CD4-positive, alpha-beta T cell (primary cell): ENCODE data around the gene FBXL20. TPM values are rescaled to one million over a fixed set of nuclear protein-coding genes. Genes with fewer than 3 reads are reported as not detected.

Experiments
- ATAC-seq: fragments of 200-7000 bp; cut with Tn5 transposase; one replicate; pipeline ENCODE4 v1.10.0; 2022; ENCODE audit warnings: mild to moderate bottlenecking; ENCODE audit not compliant: poor library complexity
- CTCF ChIA-PET: fragments of 350-600 bp; sonication (Branson Sonifier 250); formaldehyde crosslinking; loops from one replicate; lab custom pipeline; 2021; ENCODE audit warnings: antibody characterized with exemption, inconsistent platforms; lab: Charles Lee
- POLR2A ChIA-PET: fragments of 350-600 bp; sonication (Branson Sonifier 250); formaldehyde crosslinking; loops from one replicate; lab custom pipeline; 2021; ENCODE audit warnings: antibody characterized with exemption, inconsistent platforms; lab: Charles Lee
- DNase-seq, 14 experiments: peaks; one replicate each; pipeline ENCODE4 v3.0.0-alpha.2; 2013 to 2020; ENCODE audit warnings: mixed read lengths in 2 of 14
- H3K27ac ChIP-seq, 2 donors: one replicate each; pipeline versions ENCODE4 v1.5.1 to v1.7.0; 2013; ENCODE audit warnings: low read length in 2 of 2, low read depth in 1 of 2, mild to moderate bottlenecking in 1 of 2
- H3K27me3 ChIP-seq, 2 experiments: 1 replicate in 1 of 2; 2 replicates in 1 of 2; pipeline versions ENCODE4 v1.6.1 to v1.7.0; 2013; ENCODE audit warnings: low read length in 2 of 2, control low read depth in 1 of 2, mild to moderate bottlenecking in 1 of 2, moderate library complexity in 1 of 2; ENCODE audit not compliant: insufficient read depth in 2 of 2, control insufficient read depth in 1 of 2
- H3K36me3 ChIP-seq: one replicate; pipeline ENCODE4 v1.6.1; 2013; ENCODE audit warnings: low read length, control low read depth; ENCODE audit not compliant: insufficient read depth
- H3K4me1 ChIP-seq: one replicate; pipeline ENCODE4 v1.6.1; 2013; ENCODE audit warnings: low read length, control low read depth; ENCODE audit not compliant: insufficient read depth
- H3K4me3 ChIP-seq: one replicate; pipeline ENCODE4 v1.5.1; 2013; ENCODE audit warnings: mild to moderate bottlenecking, low read length, moderate library complexity
- H3K9me3 ChIP-seq, 2 experiments: 1 replicate in 1 of 2; 2 replicates in 1 of 2; pipeline versions ENCODE4 v1.6.1 to v1.7.0; 2013; ENCODE audit warnings: low read length in 2 of 2, mild to moderate bottlenecking in 2 of 2, control low read depth in 1 of 2, moderate library complexity in 1 of 2; ENCODE audit not compliant: control insufficient read depth in 1 of 2, insufficient read depth in 1 of 2
- H3K27ac Mint-ChIP-seq: one replicate; pipeline ENCODE4 v1.8.0; 2020; ENCODE audit warnings: mixed read lengths
- H3K27me3 Mint-ChIP-seq: one replicate; pipeline ENCODE4 v1.8.0; 2021; ENCODE audit warnings: mixed read lengths
- H3K36me3 Mint-ChIP-seq: one replicate; pipeline ENCODE4 v1.8.0; 2021; ENCODE audit warnings: low read depth, mixed read lengths
- H3K4me1 Mint-ChIP-seq: one replicate; pipeline ENCODE4 v1.8.0; 2021; ENCODE audit warnings: low read depth, mixed read lengths
- H3K4me3 Mint-ChIP-seq: one replicate; pipeline ENCODE4 v1.8.0; 2020; ENCODE audit warnings: mild to moderate bottlenecking, mixed read lengths
- H3K9me3 Mint-ChIP-seq: one replicate; pipeline ENCODE4 v1.8.0; 2020; ENCODE audit warnings: mixed read lengths
- CTCF ChIP-seq: fragments of 200-600 bp; IDR thresholded peaks from one replicate; pipeline ENCODE4 v1.8.0; 2022; ENCODE audit warnings: antibody characterized with exemption, mild to moderate bottlenecking
- intact Hi-C, 2 experiments: fragments of 100-400 bp; cut with DNase I in 1 of 2; cut with micrococcal nuclease in 1 of 2; formaldehyde crosslinking; loops; one replicate each; pipeline versions ENCODE4 v1.15.1 to v1.9.0; 2023 to 2025; cut with DNase I, micrococcal nuclease
- total RNA-seq, 174 experiments: library from RNA in 2 of 174; stranded (reverse) in 2 of 174; gene quantifications; one replicate each; pipeline ENCODE4 v1.2.3 and lab custom pipeline; 2021 to 2026

FBXL20 gene
- total RNA-seq, 2 experiments from 2014 or later: 16.7 to 17.1 TPM

GRCh38 chr17:39210093-39210434 lies 191.4 kb downstream of the FBXL20 start:
- DNase-seq (no peak), ATAC-seq (no peak)
- Histone ChIP-seq H3K4me1 (peaks cover 36% of the 10 kb centered on the region), H3K27me3 (no peaks in the 10 kb centered on the region), H3K27ac (no peak overlapping the region), H3K9me3 (no peaks in the 10 kb centered on the region), H3K36me3 (peaks cover 3% of the 10 kb centered on the region), H3K4me3 (peak overlapping the region; percentile 55)
- peak overlapping the region; percentile 50 for H3K4me3 Mint-ChIP-seq
- no peak for TF ChIP-seq CTCF
- POLR2A ChIA-PET: interaction anchor here (2.1 to 4.4 kb wide), 3 partner anchors 10 to 34 kb away, joined by 9 to 36 read pairs (median 22); partner anchors contain the start of gene RPL19
- CTCF ChIA-PET: interaction anchor here (1.0 to 6.4 kb wide), 5 partner anchors 22 to 45 kb away, joined by 3 to 122 read pairs (median 3); no protein-coding TSS in a partner anchor
- intact Hi-C loops: no loop called here
- H3K4me1 Mint-ChIP-seq: peaks cover 29% of the 10 kb centered on the region
- peaks cover 4% of the 10 kb centered on the region for H3K27me3 Mint-ChIP-seq
- H3K27ac Mint-ChIP-seq: peak overlapping the region; percentile 42
- no peaks in the 10 kb centered on the region for H3K9me3 Mint-ChIP-seq
- peaks cover 3% of the 10 kb centered on the region for H3K36me3 Mint-ChIP-seq

- H3K4me3 ChIP-seq: peak overlapping the region; percentile 55
- Mint-ChIP-seq H3K27ac (peak overlapping the region; percentile 62), H3K27me3 (no peaks in the 10 kb centered on the region), H3K36me3 (peaks cover 8% of the 10 kb centered on the region), H3K9me3 (no peaks in the 10 kb centered on the region), H3K4me3 (no peak overlapping the region), H3K4me1 (peaks cover 29% of the 10 kb centered on the region)
- ATAC-seq (peak; percentile 74), DNase-seq (peak; percentile 32 to 89 (median 62))
- peaks cover 8% of the 10 kb centered on the region for H3K36me3 ChIP-seq
- POLR2A ChIA-PET: interaction anchor here (0.7 to 4.4 kb wide), 7 partner anchors 10 to 340 kb away, joined by 3 to 36 read pairs (median 4); partner anchors contain the start of genes CDK12, LASP1 and RPL19
- H3K9me3 ChIP-seq: no peaks in the 10 kb centered on the region
- TF ChIP-seq CTCF: no peak
- CTCF ChIA-PET: interaction anchor here (1.0 to 6.4 kb wide), 6 partner anchors 22 to 45 kb away, joined by 3 to 122 read pairs (median 4); no protein-coding TSS in a partner anchor
- H3K27ac ChIP-seq: peak overlapping the region in 1 of 2 donors; percentile 7
- no peaks in the 10 kb centered on the region for H3K27me3 ChIP-seq
- intact Hi-C loops: loop anchor here in 1 of 2 experiments (1.0 kb wide), 1 partner anchor 29 kb away; no protein-coding TSS in a partner anchor
- peaks cover 36% of the 10 kb centered on the region for H3K4me1 ChIP-seq
Observed at GRCh38 chr17:39209317-39210092, 191.9 kb downstream of the FBXL20 start.

- Histone ChIP-seq H3K27ac (peak overlapping the region in 1 of 2 donors; percentile 7), H3K9me3 (no peaks in the 10 kb centered on the region), H3K36me3 (peaks cover 14% of the 10 kb centered on the region), H3K27me3 (no peaks in the 10 kb centered on the region), H3K4me1 (peaks cover 36% of the 10 kb centered on the region), H3K4me3 (no peak overlapping the region)
- CTCF ChIA-PET: interaction anchor here (1.1 to 6.4 kb wide), 3 partner anchors 23 to 35 kb away, joined by 5 to 122 read pairs (median 41); no protein-coding TSS in a partner anchor
- Mint-ChIP-seq H3K9me3 (no peaks in the 10 kb centered on the region), H3K4me3 (peak overlapping the region; percentile 60), H3K4me1 (peaks cover 29% of the 10 kb centered on the region), H3K36me3 (peaks cover 14% of the 10 kb centered on the region), H3K27ac (peak overlapping the region; percentile 62), H3K27me3 (no peaks in the 10 kb centered on the region)
- DNase-seq: peak in 5 of 14 experiments; percentile 21 to 60 (median 28)
- POLR2A ChIA-PET: interaction anchor here (0.6 to 4.4 kb wide), 8 partner anchors 9 to 605 kb away, joined by 3 to 36 read pairs (median 4); partner anchors contain the start of genes CDK12, LASP1 and RPL19
- intact Hi-C loops: loop anchor here in 1 of 2 experiments (1.0 kb wide), 1 partner anchor 29 kb away; no protein-coding TSS in a partner anchor
- no peak for TF ChIP-seq CTCF
- ATAC-seq: peak; percentile 7
Observed at GRCh38 chr17:39208893-39209292, 192.5 kb downstream of the FBXL20 start.
